Measurements from ENCODE around the gene MT1B. TPM values are rescaled to one million over a fixed set of nuclear protein-coding genes. Genes with fewer than 3 reads are reported as not detected.

Gene MT1B
- total and polyA plus RNA-seq, 4 donors: 1.2 to 1.5 TPM; not detected in 2

DNA sequence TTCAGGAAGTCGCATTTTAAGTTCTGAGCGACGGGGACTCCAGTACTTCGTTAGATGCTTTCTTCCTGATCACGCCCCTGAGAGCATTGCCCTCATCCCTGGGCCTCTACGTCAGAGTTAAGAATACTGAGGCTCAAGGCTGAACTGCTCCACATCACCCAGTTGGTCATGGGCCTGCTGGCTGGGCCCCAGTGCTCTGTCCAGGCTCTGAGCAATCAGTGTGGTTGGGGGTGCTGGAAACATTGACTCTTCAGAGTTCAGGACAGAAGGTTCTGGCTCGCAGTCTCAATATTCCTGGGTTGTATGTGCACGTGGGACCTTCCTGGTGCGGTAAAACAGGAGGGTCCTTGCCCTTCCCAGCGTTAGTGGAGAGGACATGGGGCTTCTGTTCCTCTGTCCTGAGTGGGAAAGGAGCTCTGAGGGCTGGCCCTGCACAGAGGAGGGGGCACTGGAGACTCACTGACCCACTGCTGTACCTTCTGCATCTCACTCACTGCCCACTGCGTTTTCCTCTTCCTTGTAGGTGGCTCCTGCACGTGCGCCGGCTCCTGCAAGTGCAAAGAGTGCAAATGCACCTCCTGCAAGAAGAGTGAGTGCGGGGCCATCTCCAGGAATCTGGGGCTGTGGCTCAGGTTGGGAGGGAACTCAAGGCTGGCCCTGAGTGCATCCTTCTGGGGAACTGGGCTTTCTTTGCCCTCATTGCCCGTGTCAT, 25.6 kb upstream of the MT1B start:
- DNase-seq (ENCODE audit: low spot score): no peak
- no peak for TF ChIP-seq SP1 (IDR thresholded peaks at IDR 0.05)
- peak; percentile 62 for TF ChIP-seq NR2F2 (IDR thresholded peaks at IDR 0.05)
- TF ChIP-seq FOXA2 (IDR thresholded peaks at IDR 0.05): no peak
- TF ChIP-seq GABPA (IDR thresholded peaks at IDR 0.05 in 1 of 2, conservative IDR thresholded peaks at IDR 0.05 in 1 of 2): no peak
- TF ChIP-seq RAD21 (IDR thresholded peaks at IDR 0.05): no peak
- TF ChIP-seq, protein P1, sequence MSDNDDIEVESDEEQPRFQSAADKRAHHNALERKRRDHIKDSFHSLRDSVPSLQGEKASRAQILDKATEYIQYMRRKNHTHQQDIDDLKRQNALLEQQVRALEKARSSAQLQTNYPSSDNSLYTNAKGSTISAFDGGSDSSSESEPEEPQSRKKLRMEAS (IDR thresholded peaks at IDR 0.05): no peak
- TF ChIP-seq RXRA (IDR thresholded peaks at IDR 0.05): peak; percentile 87 to 93
- TF ChIP-seq, protein P2, sequence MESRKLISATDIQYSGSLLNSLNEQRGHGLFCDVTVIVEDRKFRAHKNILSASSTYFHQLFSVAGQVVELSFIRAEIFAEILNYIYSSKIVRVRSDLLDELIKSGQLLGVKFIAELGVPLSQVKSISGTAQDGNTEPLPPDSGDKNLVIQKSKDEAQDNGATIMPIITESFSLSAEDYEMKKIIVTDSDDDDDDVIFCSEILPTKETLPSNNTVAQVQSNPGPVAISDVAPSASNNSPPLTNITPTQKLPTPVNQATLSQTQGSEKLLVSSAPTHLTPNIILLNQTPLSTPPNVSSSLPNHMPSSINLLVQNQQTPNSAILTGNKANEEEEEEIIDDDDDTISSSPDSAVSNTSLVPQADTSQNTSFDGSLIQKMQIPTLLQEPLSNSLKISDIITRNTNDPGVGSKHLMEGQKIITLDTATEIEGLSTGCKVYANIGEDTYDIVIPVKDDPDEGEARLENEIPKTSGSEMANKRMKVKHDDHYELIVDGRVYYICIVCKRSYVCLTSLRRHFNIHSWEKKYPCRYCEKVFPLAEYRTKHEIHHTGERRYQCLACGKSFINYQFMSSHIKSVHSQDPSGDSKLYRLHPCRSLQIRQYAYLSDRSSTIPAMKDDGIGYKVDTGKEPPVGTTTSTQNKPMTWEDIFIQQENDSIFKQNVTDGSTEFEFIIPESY (IDR thresholded peaks at IDR 0.05): peak; percentile 23
- TF ChIP-seq JUND (IDR thresholded peaks at IDR 0.05): peak; percentile 55 to 83
- TF ChIP-seq HNF4A (conservative IDR thresholded peaks at IDR 0.05): no peak
- no peak for TF ChIP-seq YY1 (IDR thresholded peaks at IDR 0.05)
- peak in 1 of 2 donors; percentile 9 for TF ChIP-seq EGR1 (IDR thresholded peaks at IDR 0.05; ENCODE audit: low read depth in 2 of 2)
- TF ChIP-seq, protein P3, sequence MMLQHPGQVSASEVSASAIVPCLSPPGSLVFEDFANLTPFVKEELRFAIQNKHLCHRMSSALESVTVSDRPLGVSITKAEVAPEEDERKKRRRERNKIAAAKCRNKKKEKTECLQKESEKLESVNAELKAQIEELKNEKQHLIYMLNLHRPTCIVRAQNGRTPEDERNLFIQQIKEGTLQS (IDR thresholded peaks at IDR 0.05): no peak
- TF ChIP-seq, protein P4, sequence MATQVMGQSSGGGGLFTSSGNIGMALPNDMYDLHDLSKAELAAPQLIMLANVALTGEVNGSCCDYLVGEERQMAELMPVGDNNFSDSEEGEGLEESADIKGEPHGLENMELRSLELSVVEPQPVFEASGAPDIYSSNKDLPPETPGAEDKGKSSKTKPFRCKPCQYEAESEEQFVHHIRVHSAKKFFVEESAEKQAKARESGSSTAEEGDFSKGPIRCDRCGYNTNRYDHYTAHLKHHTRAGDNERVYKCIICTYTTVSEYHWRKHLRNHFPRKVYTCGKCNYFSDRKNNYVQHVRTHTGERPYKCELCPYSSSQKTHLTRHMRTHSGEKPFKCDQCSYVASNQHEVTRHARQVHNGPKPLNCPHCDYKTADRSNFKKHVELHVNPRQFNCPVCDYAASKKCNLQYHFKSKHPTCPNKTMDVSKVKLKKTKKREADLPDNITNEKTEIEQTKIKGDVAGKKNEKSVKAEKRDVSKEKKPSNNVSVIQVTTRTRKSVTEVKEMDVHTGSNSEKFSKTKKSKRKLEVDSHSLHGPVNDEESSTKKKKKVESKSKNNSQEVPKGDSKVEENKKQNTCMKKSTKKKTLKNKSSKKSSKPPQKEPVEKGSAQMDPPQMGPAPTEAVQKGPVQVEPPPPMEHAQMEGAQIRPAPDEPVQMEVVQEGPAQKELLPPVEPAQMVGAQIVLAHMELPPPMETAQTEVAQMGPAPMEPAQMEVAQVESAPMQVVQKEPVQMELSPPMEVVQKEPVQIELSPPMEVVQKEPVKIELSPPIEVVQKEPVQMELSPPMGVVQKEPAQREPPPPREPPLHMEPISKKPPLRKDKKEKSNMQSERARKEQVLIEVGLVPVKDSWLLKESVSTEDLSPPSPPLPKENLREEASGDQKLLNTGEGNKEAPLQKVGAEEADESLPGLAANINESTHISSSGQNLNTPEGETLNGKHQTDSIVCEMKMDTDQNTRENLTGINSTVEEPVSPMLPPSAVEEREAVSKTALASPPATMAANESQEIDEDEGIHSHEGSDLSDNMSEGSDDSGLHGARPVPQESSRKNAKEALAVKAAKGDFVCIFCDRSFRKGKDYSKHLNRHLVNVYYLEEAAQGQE (IDR thresholded peaks at IDR 0.05): no peak
- TF ChIP-seq TAF1 (conservative IDR thresholded peaks at IDR 0.05): peak; percentile 12
- Histone ChIP-seq H3K27ac (ENCODE audit: low read depth in 1 of 2, low read length in 2 of 2) (peak overlapping the region; percentile 93 to 99), H3K9ac (ENCODE audit: low read depth in 1 of 2, low read length in 2 of 2) (peak overlapping the region; percentile 94 to 96), H3K36me3 (ENCODE audit: control insufficient read depth in 4 of 4, insufficient read depth in 3 of 4, low read depth in 1 of 4, low read length in 3 of 4) (peaks cover 0 to 3% (median 0%) of the 10 kb centered on the region in 4 donors), H3K4me1 (ENCODE audit: control insufficient read depth in 4 of 4, insufficient read depth in 4 of 4, low read length in 3 of 4) (peaks cover 0 to 22% (median 9%) of the 10 kb centered on the region in 4 donors), H3K4me3 (ENCODE audit: low read depth in 1 of 3, low read length in 3 of 3) (peak overlapping the region; percentile 78 to 97 (median 95)), H3K27me3 (ENCODE audit: control insufficient read depth in 4 of 4, insufficient read depth in 4 of 4, low read length in 3 of 4) (no peaks in the 10 kb centered on the region), H3K9me3 (ENCODE audit: control insufficient read depth in 4 of 4, low read length in 3 of 4) (no peaks in the 10 kb centered on the region)
- 14% methylated on average over 16 of the region's 16 CpGs for WGBS

DNA sequence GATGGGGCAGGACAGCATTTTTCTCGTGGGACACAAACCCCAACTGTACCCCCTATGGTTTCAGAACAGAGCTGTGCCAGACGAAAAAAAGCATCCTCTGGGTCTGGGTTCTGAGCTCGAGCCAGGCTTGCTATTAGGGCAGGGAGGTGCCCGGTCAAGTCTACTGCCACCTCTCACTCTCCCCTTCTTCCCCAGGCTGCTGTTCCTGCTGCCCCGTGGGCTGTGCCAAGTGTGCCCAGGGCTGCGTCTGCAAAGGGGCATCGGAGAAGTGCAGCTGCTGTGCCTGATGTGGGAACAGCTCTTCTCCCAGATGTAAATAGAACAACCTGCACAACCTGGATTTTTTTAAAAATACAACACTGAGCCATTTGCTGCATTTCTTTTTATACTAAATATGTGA, 25.0 kb upstream of the MT1B start:
- Histone ChIP-seq H3K9ac (ENCODE audit: low read depth in 1 of 2, low read length in 2 of 2) (peak overlapping the region; percentile 88 to 94), H3K4me1 (ENCODE audit: control insufficient read depth in 4 of 4, insufficient read depth in 4 of 4, low read length in 3 of 4) (peaks cover 0 to 19% (median 10%) of the 10 kb centered on the region in 4 donors), H3K27ac (ENCODE audit: low read depth in 1 of 2, low read length in 2 of 2) (peak overlapping the region; percentile 93 to 99), H3K4me3 (ENCODE audit: low read depth in 1 of 3, low read length in 3 of 3) (peak overlapping the region; percentile 78 to 97 (median 95)), H3K9me3 (ENCODE audit: control insufficient read depth in 4 of 4, low read length in 3 of 4) (no peaks in the 10 kb centered on the region), H3K36me3 (ENCODE audit: control insufficient read depth in 4 of 4, insufficient read depth in 3 of 4, low read depth in 1 of 4, low read length in 3 of 4) (peaks cover 0 to 3% (median 0%) of the 10 kb centered on the region in 4 donors), H3K27me3 (ENCODE audit: control insufficient read depth in 4 of 4, insufficient read depth in 4 of 4, low read length in 3 of 4) (no peaks in the 10 kb centered on the region)
- no peak for DNase-seq (ENCODE audit: low spot score)
- TF ChIP-seq RXRA (IDR thresholded peaks at IDR 0.05) (no peak), JUND (IDR thresholded peaks at IDR 0.05) (no peak), FOXA2 (IDR thresholded peaks at IDR 0.05) (no peak), NR2F2 (IDR thresholded peaks at IDR 0.05) (no peak), HNF4G (IDR thresholded peaks at IDR 0.05) (no peak), RAD21 (IDR thresholded peaks at IDR 0.05) (no peak), FOXA1 (IDR thresholded peaks at IDR 0.05) (no peak), EGR1 (IDR thresholded peaks at IDR 0.05; ENCODE audit: low read depth in 2 of 2) (no peak)
- TF ChIP-seq, protein P2 (IDR thresholded peaks at IDR 0.05): no peak
- TF ChIP-seq, protein P5, sequence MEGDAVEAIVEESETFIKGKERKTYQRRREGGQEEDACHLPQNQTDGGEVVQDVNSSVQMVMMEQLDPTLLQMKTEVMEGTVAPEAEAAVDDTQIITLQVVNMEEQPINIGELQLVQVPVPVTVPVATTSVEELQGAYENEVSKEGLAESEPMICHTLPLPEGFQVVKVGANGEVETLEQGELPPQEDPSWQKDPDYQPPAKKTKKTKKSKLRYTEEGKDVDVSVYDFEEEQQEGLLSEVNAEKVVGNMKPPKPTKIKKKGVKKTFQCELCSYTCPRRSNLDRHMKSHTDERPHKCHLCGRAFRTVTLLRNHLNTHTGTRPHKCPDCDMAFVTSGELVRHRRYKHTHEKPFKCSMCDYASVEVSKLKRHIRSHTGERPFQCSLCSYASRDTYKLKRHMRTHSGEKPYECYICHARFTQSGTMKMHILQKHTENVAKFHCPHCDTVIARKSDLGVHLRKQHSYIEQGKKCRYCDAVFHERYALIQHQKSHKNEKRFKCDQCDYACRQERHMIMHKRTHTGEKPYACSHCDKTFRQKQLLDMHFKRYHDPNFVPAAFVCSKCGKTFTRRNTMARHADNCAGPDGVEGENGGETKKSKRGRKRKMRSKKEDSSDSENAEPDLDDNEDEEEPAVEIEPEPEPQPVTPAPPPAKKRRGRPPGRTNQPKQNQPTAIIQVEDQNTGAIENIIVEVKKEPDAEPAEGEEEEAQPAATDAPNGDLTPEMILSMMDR (IDR thresholded peaks at IDR 0.05; ENCODE audit: low read depth, low read length, missing input control): no peak
- 26% methylated on average over 7 of the region's 7 CpGs for WGBS

All from liver (tissue), 9 donors.